ENCODE data around the gene OR10K1.

DNA sequence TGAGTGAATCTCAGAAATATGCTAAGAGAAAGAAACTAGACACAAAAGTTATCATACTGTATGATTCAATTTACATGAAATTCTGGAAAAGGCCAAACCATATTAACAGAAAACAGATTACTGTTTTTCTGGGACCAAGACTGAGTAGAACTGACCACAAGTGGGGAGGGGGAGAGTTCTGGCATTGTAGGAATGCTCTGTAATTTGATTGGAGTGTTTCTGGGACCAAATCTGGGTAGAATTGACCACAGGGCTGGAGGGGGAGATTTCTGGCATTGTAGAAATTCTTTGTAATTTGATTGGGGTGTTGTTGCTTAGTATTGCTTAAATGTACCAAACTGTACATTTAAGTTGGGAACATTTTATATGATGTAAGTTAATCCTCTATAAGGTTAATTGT lies 3.4 kb upstream of the OR10K1 start:
- TF ChIP-seq POLR2A (IDR thresholded peaks at IDR 0.05) = no peak
- no peak for TF ChIP-seq EP300 (IDR thresholded peaks at IDR 0.05)
- TF ChIP-seq CTCF (IDR thresholded peaks at IDR 0.05) = no peak
- TF ChIP-seq POLR2AphosphoS5 (IDR thresholded peaks at IDR 0.05) = no peak

All from upper lobe of left lung (tissue), 4 donors.